NB4 (cell line): ENCODE data around the gene FOSL2.
A peak's percentile ranks its signal among the peaks of the same experiment; 100 is the strongest.

Experiments used
- DNase-seq: peaks from one replicate; pipeline ENCODE4 v3.0.0; 2010; ENCODE audit warnings: low read depth
- H3K4me3 ChIP-seq: one replicate; pipeline ENCODE4 v1.5.1; 2011; ENCODE audit warnings: mild to moderate bottlenecking, low read depth, low read length, moderate library complexity
- MYC ChIP-seq: IDR thresholded peaks from 2 replicates; pipeline ENCODE4 v1.6.1; 2011; ENCODE audit warnings: low read depth, low read length
- POLR2A ChIP-seq: IDR thresholded peaks from 2 replicates; pipeline ENCODE4 v1.6.1; 2011; ENCODE audit warnings: mild to moderate bottlenecking; ENCODE audit not compliant: insufficient read length; ENCODE audit errors: extremely low read depth
- TF ChIP-seq, protein P1 (sequence below): IDR thresholded peaks from 2 replicates; pipeline ENCODE4 v1.6.1; 2011; ENCODE audit warnings: low read depth, low read length
- TF ChIP-seq, protein P2 (sequence below): IDR thresholded peaks from one replicate; pipeline ENCODE4 v1.5.1; 2012; ENCODE audit warnings: low read depth, low read length

Gene FOSL2

DNA sequence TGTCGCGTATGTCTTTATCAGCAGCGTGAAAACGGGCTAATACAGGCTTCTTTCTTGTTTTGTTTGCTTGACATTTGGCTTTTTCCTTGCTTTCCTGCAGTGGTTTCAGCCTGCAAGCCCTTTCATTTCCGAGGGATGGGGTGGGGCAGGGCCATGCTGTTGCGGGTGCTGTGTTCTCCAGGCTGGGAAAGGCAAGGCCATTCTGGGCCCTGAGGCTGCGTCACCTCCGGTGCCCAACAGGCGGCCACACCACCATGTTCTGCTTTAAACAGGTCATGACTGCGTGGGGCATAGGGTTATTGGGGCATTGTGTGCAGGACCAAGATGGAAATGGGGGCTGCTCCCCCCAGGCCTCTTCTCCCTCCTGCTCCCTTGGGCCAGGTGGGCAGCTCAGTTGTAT lies 64.6 kb downstream of the FOSL2 start:
- no peak for DNase-seq

DNA sequence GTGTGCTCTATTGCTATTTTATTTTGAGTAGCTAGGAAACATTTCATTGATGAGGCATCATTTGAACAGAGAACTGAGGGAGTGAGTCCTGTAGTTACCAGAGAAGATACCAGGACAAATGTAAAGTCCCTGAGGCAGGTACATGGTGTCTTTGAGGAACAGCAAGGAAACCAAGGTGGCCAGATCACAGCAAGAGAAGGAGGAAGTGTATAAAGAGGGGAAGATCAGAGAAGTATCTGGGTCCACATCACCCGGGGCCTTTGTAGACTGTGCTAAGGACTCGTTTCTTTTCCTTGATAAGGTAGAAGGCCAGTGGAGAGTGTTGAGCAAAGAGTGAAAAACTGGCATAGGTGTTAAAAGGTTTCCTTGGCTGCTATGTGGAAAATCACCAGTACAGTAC lies 68.4 kb downstream of the FOSL2 start:
- TF ChIP-seq, protein P1, sequence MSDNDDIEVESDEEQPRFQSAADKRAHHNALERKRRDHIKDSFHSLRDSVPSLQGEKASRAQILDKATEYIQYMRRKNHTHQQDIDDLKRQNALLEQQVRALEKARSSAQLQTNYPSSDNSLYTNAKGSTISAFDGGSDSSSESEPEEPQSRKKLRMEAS, result no peak
- TF ChIP-seq MYC (no peak), POLR2A (no peak)
- TF ChIP-seq, protein P2, sequence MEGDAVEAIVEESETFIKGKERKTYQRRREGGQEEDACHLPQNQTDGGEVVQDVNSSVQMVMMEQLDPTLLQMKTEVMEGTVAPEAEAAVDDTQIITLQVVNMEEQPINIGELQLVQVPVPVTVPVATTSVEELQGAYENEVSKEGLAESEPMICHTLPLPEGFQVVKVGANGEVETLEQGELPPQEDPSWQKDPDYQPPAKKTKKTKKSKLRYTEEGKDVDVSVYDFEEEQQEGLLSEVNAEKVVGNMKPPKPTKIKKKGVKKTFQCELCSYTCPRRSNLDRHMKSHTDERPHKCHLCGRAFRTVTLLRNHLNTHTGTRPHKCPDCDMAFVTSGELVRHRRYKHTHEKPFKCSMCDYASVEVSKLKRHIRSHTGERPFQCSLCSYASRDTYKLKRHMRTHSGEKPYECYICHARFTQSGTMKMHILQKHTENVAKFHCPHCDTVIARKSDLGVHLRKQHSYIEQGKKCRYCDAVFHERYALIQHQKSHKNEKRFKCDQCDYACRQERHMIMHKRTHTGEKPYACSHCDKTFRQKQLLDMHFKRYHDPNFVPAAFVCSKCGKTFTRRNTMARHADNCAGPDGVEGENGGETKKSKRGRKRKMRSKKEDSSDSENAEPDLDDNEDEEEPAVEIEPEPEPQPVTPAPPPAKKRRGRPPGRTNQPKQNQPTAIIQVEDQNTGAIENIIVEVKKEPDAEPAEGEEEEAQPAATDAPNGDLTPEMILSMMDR, result no peak
- no peak overlapping the region for H3K4me3 ChIP-seq
- DNase-seq, result no peak

More for the DNA sequence above, 64.6 kb downstream of the FOSL2 start:
- TF ChIP-seq, protein P2, result no peak
- TF ChIP-seq MYC (no peak), POLR2A (no peak)
- TF ChIP-seq, protein P1, result no peak
- no peak overlapping the region for H3K4me3 ChIP-seq

DNA sequence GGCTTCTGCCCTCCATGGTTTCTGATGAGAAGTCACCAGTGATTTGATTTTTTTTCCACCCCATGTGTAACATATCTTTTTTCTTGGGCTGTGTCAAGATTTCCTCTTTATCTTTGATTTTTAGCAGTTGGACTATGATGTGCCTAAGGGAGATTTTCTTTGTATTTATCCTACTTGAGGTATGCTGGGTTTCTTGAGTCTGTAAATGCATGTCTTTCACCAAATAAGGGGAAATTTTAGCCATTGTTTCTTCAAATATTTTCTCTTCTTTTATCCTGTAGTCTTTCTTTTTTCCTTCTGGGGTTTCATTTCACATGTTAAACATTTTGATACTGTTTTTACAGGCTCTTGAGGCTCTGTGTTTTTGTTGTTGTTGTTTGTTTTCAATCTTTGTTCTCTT lies 69.5 kb downstream of the FOSL2 start:
- DNase-seq, result no peak
- no peak overlapping the region for H3K4me3 ChIP-seq
- TF ChIP-seq, protein P1, result no peak
- TF ChIP-seq POLR2A (no peak), MYC (no peak)
- TF ChIP-seq, protein P2, result no peak

DNA sequence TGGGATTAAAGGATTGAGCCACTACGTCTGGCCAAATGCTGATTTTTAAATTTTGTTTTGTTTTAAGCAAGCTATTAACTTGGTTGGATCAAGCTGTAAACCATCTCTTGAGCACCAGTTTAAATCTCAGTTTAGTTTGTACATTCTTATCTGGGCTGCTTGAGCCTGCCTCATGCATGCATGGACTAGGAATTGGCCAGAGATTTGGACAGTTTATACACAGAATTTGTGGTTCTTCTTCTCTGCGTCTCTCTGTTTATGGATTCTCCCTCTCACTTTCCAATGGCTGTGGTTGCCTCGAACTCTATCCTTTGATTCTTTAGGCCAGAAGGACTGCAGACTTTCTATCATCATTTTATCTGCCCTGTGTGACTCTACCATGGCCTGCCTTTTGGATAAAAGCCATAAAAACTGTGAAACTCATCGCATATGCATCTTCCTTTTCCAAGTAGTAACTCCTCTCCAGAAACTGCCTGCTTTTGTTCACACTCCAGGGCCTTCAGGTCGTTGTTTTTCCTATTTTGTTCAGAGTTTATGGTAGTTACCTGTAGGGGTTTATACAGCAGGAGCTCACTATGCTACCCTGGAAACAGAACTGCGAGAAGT lies 70.7 kb downstream of the FOSL2 start:
- DNase-seq, result no peak
- H3K4me3 ChIP-seq, result no peak overlapping the region
- TF ChIP-seq MYC (no peak), POLR2A (no peak)
- TF ChIP-seq, protein P1, result no peak
- TF ChIP-seq, protein P2, result no peak

DNA sequence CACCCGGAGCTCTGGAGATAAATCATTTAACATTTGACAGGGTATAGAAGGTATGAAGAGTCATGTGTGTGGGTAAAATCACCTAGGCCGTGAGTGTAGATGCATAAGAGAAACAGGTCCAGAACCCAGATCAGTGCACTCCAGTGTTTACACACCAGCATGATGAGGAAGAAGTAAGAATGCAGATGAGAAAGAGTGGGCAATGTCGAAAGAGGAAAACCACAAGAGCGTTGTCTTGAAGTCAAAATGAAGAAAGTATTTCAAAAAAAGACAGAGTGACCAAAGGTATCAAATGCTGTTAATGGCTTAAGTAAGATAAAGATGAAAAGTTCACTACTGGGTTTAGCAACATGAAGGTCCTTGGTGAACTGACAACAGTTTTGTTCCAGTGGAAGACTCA lies 71.2 kb downstream of the FOSL2 start:
- TF ChIP-seq MYC (no peak), POLR2A (no peak)
- TF ChIP-seq, protein P1, result no peak
- TF ChIP-seq, protein P2, result no peak

More for the DNA sequence above, 71.2 kb downstream of the FOSL2 start:
- H3K4me3 ChIP-seq, result no peak overlapping the region
- peak; percentile 94 for DNase-seq
